ENCODE data around the gene ZNF526. TPM values are rescaled to one million over a fixed set of nuclear protein-coding genes. Genes with fewer than 3 reads are reported as not detected.
A peak's percentile ranks its signal among the peaks of the same experiment; 100 is the strongest.

ZNF526 gene
- total and polyA plus RNA-seq, 2 donors from 2014 or later = 2.6 to 11.6 TPM

GRCh38 chr19:42267644-42268141 is 47.6 kb downstream of the ZNF526 start:
- peak in 2 of 5 donors; percentile 65 for DNase-seq

GRCh38 chr19:42268142-42268703 is 48.1 kb downstream of the ZNF526 start:
- Histone ChIP-seq H3K4me3 (ENCODE audit: low read length in 3 of 3) (peak overlapping the region; percentile 83 to 92 (median 89)), H3K36me3 (ENCODE audit: control insufficient read depth in 2 of 3, insufficient read depth in 3 of 3, low read length in 3 of 3) (peaks cover 0 to 3% (median 0%) of the 10 kb centered on the region in 3 donors), H3K9ac (ENCODE audit: low read length in 3 of 3) (peak overlapping the region; percentile 89 to 97 (median 95)), H3K9me3 (ENCODE audit: control insufficient read depth in 2 of 3, insufficient read depth in 1 of 3, low read length in 3 of 3) (no peaks in the 10 kb centered on the region), H3K27ac (ENCODE audit: low read depth in 2 of 2, low read length in 2 of 2) (peak overlapping the region; percentile 99), H3K4me1 (ENCODE audit: control insufficient read depth in 2 of 3, insufficient read depth in 2 of 3, low read depth in 1 of 3, low read length in 3 of 3) (peaks cover 3 to 21% (median 12%) of the 10 kb centered on the region in 3 donors), H3K27me3 (ENCODE audit: control insufficient read depth, insufficient read depth, low read length) (no peaks in the 10 kb centered on the region)
- FAIRE-seq (peak; percentile 97), DNase-seq (peak; percentile 99 to 100 (median 100))
- intact Hi-C loops (cut with DNase I) = no loop called here
- no peak for TF ChIP-seq CTCF (IDR thresholded peaks at IDR 0.05; ENCODE audit: borderline replicate concordance, extremely low read depth, insufficient read depth)

More at GRCh38 chr19:42267644-42268141, 47.6 kb downstream of the ZNF526 start:
- H3K27me3 ChIP-seq (ENCODE audit: control insufficient read depth, insufficient read depth, low read length) = no peaks in the 10 kb centered on the region
- H3K9ac ChIP-seq (ENCODE audit: low read length in 3 of 3) = peak overlapping the region; percentile 34 to 93 (median 65)
- no peak for TF ChIP-seq CTCF (IDR thresholded peaks at IDR 0.05; ENCODE audit: borderline replicate concordance, extremely low read depth, insufficient read depth)
- H3K36me3 ChIP-seq (ENCODE audit: control insufficient read depth in 2 of 3, insufficient read depth in 3 of 3, low read length in 3 of 3) = no peaks in the 10 kb centered on the region
- H3K9me3 ChIP-seq (ENCODE audit: control insufficient read depth in 2 of 3, insufficient read depth in 1 of 3, low read length in 3 of 3) = no peaks in the 10 kb centered on the region
- no peak for FAIRE-seq
- peak overlapping the region; percentile 40 to 81 for H3K27ac ChIP-seq (ENCODE audit: low read depth in 2 of 2, low read length in 2 of 2)
- H3K4me3 ChIP-seq (ENCODE audit: low read length in 3 of 3) = peak overlapping the region; percentile 80 to 92 (median 89)
- intact Hi-C loops (cut with DNase I) = no loop called here
- H3K4me1 ChIP-seq (ENCODE audit: control insufficient read depth in 2 of 3, insufficient read depth in 2 of 3, low read depth in 1 of 3, low read length in 3 of 3) = peaks cover 3 to 21% (median 12%) of the 10 kb centered on the region in 3 donors

- no peaks in the 10 kb centered on the region for H3K9me3 ChIP-seq (ENCODE audit: control insufficient read depth in 2 of 3, insufficient read depth in 1 of 3, low read length in 3 of 3)
- H3K27me3 ChIP-seq (ENCODE audit: control insufficient read depth, insufficient read depth, low read length) = no peaks in the 10 kb centered on the region
- peak within 1 kb of the TSS; percentile 89 to 97 (median 95) for H3K9ac ChIP-seq (ENCODE audit: low read length in 3 of 3)
- peaks cover 3 to 21% (median 12%) of the 10 kb centered on the region in 3 donors for H3K4me1 ChIP-seq (ENCODE audit: control insufficient read depth in 2 of 3, insufficient read depth in 2 of 3, low read depth in 1 of 3, low read length in 3 of 3)
- peak within 1 kb of the TSS; percentile 83 to 92 (median 91) for H3K4me3 ChIP-seq (ENCODE audit: low read length in 3 of 3)
- H3K36me3 ChIP-seq (ENCODE audit: control insufficient read depth in 2 of 3, insufficient read depth in 3 of 3, low read length in 3 of 3) = peaks cover 0 to 8% (median 3%) of the 10 kb centered on the region in 3 donors
- FAIRE-seq (peak; percentile 99), DNase-seq (peak; percentile 100)
- intact Hi-C loops (cut with DNase I) = no loop called here
- H3K27ac ChIP-seq (ENCODE audit: low read depth in 2 of 2, low read length in 2 of 2) = peak within 1 kb of the TSS; percentile 99
- no peak for TF ChIP-seq CTCF (IDR thresholded peaks at IDR 0.05; ENCODE audit: borderline replicate concordance, extremely low read depth, insufficient read depth)
Measured at GRCh38 chr19:42268704-42269477, 48.8 kb downstream of the ZNF526 start, which contains the start of gene CIC. Gene CIC, plus strand, starts transcription at chr19:42269252. Its CDS starts 2,532 bp downstream, at chr19:42271784.
